Activated B cell treated with CpG ODN at 0.5 μM for 24 hours (primary cell): Measurements from ENCODE around the gene DNAJC18. TPM values are rescaled to one million over a fixed set of nuclear protein-coding genes. Genes with fewer than 3 reads are reported as not detected.
"Not testable (repeated sequence)": the region's sequence is repeated elsewhere in the genome, so short reads cannot be mapped to it uniquely, and the experiment has no call there.

Experiments
- ATAC-seq: fragments of 200-7000 bp; cut with Tn5 transposase; one replicate; pipeline ENCODE4 v1.10.0; 2021; ENCODE audit warnings: low read depth, mild to moderate bottlenecking, moderate library complexity
- CTCF ChIA-PET: fragments of 350-600 bp; sonication (Branson Sonifier 250); formaldehyde crosslinking; loops from one replicate; lab custom pipeline; 2021; ENCODE audit warnings: antibody characterized with exemption; lab: Charles Lee
- POLR2A ChIA-PET: fragments of 350-600 bp; sonication (Branson Sonifier 250); formaldehyde crosslinking; loops from one replicate; lab custom pipeline; 2021; ENCODE audit warnings: antibody characterized with exemption; lab: Charles Lee
- DNase-seq: peaks from one replicate; pipeline ENCODE4 v3.0.0; 2022
- H3K27ac Mint-ChIP-seq: one replicate; pipeline ENCODE4 v1.8.0; 2020; ENCODE audit warnings: mixed read lengths
- H3K27me3 Mint-ChIP-seq: one replicate; pipeline ENCODE4 v1.8.0; 2021; ENCODE audit warnings: mixed read lengths
- H3K36me3 Mint-ChIP-seq: one replicate; pipeline ENCODE4 v1.8.0; 2021; ENCODE audit warnings: low read depth, mixed read lengths
- H3K4me1 Mint-ChIP-seq: one replicate; pipeline ENCODE4 v1.8.0; 2021; ENCODE audit warnings: mixed read lengths
- H3K4me3 Mint-ChIP-seq: one replicate; pipeline ENCODE4 v1.8.0; 2020; ENCODE audit warnings: mild to moderate bottlenecking, mixed read lengths
- H3K9me3 Mint-ChIP-seq: one replicate; pipeline ENCODE4 v1.8.0; 2020; ENCODE audit warnings: mixed read lengths
- intact Hi-C: fragments of 100-400 bp; cut with micrococcal nuclease; formaldehyde crosslinking; loops from one replicate; pipeline ENCODE4 v1.15.1; 2024
- total RNA-seq: library from RNA; stranded (reverse); gene quantifications from 2 replicates; pipeline ENCODE4 v1.2.3, GENCODE V29; 2022
- TF ChIP-seq, protein P1 (sequence below): fragments of 200-600 bp; IDR thresholded peaks from one replicate; pipeline ENCODE4 v1.8.0; 2022; ENCODE audit warnings: antibody characterized with exemption, mild to moderate bottlenecking

The DNAJC18 gene
- total RNA-seq, 1 donor from 2014 or later: 9.1 TPM

DNA sequence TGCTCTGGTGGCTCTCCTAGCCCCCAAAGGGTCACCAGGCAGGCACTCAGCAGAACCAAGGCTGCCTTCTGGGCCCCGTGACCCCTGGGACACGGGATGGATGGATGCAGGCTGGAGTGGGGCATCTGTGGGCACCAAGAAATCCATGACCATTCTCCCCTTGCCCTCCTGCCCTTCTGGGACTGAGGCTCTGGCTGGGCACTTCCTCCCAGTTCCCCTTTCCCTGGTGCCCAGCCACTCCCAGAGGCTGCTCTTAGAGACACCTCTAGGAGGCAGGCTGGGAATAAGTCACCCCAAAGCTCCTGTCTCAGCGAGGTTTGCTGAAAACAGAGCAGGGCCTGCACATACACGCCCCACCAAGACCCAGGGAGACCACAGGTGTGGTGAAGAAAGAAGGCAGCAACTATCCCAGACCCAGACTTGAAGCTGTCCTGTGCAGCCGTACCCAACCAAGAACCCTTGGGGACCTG is 42.3 kb upstream of the DNAJC18 start:
- ATAC-seq (peak; percentile 31), DNase-seq (no peak)
- Mint-ChIP-seq H3K27ac (peak overlapping the region; percentile 35), H3K9me3 (no peaks in the 10 kb centered on the region), H3K4me3 (no peak overlapping the region), H3K4me1 (peaks cover 15% of the 10 kb centered on the region), H3K36me3 (no peaks in the 10 kb centered on the region), H3K27me3 (peaks cover 4% of the 10 kb centered on the region)
- TF ChIP-seq, protein P1, sequence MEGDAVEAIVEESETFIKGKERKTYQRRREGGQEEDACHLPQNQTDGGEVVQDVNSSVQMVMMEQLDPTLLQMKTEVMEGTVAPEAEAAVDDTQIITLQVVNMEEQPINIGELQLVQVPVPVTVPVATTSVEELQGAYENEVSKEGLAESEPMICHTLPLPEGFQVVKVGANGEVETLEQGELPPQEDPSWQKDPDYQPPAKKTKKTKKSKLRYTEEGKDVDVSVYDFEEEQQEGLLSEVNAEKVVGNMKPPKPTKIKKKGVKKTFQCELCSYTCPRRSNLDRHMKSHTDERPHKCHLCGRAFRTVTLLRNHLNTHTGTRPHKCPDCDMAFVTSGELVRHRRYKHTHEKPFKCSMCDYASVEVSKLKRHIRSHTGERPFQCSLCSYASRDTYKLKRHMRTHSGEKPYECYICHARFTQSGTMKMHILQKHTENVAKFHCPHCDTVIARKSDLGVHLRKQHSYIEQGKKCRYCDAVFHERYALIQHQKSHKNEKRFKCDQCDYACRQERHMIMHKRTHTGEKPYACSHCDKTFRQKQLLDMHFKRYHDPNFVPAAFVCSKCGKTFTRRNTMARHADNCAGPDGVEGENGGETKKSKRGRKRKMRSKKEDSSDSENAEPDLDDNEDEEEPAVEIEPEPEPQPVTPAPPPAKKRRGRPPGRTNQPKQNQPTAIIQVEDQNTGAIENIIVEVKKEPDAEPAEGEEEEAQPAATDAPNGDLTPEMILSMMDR: no peak
- POLR2A ChIA-PET: no interaction called here
- CTCF ChIA-PET: interaction anchor here (1.9 kb wide), 1 partner anchor 32 kb away, joined by 5 read pairs; no protein-coding TSS in a partner anchor
- intact Hi-C loops: no loop called here

DNA sequence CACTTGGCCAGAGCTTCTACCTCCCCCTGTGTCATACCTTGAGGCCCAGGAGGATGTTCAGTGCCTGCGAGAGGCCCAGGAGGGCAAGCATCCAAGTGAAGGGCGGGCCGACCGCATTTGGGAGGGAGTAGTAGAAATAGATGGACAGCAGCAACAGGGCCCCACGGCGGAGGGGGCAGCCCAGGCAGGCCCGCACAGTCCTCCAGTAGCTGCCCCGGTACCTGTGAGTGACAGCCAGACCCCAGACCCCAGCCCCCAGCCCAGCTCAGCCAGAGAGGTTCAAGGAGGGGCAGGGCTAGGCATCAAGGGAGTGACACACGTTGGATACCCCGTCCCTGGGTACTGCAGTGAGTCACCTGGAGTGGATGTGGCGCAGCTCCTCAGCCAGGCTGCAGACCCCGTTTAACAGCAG is 41.8 kb upstream of the DNAJC18 start:
- no peak for ATAC-seq
- DNase-seq: no peak
- intact Hi-C loops: no loop called here

DNA sequence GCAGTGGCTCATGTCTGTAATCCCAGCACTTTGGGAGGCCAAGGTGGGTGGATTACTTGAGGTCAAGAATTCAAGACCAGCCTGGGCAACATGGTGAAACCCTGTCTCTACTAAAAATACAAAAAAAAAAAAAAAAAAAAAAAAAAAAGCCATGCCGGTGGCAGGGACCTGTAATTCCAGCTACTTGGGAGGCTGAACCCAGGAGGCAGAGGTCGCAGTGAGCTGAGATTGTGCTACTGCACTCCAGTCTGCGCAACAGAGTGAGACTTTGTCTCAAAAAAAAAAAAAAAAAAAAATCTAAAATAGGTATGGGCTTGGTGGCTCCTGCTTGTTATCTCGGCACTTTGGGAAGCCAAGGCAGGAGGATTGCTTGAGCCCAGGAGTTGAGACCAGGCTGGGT is 40.4 kb upstream of the DNAJC18 start:
- ATAC-seq, POLR2A ChIA-PET, H3K9me3 Mint-ChIP-seq, DNase-seq, H3K36me3 Mint-ChIP-seq, CTCF ChIA-PET, H3K4me3 Mint-ChIP-seq, H3K27ac Mint-ChIP-seq, intact Hi-C loops: not testable (repeated sequence)
- H3K27me3 Mint-ChIP-seq: peaks cover 13% of the 10 kb centered on the region
- peaks cover 20% of the 10 kb centered on the region for H3K4me1 Mint-ChIP-seq

More for the DNA sequence above, 41.8 kb upstream of the DNAJC18 start:
- Mint-ChIP-seq H3K4me3 (no peak overlapping the region), H3K9me3 (no peaks in the 10 kb centered on the region), H3K27me3 (peaks cover 4% of the 10 kb centered on the region), H3K27ac (no peak overlapping the region), H3K4me1 (peaks cover 15% of the 10 kb centered on the region), H3K36me3 (no peaks in the 10 kb centered on the region)
- TF ChIP-seq, protein P1: no peak
- CTCF ChIA-PET: interaction anchor here (1.9 kb wide), 1 partner anchor 33 kb away, joined by 5 read pairs; no protein-coding TSS in a partner anchor
- POLR2A ChIA-PET: no interaction called here

DNA sequence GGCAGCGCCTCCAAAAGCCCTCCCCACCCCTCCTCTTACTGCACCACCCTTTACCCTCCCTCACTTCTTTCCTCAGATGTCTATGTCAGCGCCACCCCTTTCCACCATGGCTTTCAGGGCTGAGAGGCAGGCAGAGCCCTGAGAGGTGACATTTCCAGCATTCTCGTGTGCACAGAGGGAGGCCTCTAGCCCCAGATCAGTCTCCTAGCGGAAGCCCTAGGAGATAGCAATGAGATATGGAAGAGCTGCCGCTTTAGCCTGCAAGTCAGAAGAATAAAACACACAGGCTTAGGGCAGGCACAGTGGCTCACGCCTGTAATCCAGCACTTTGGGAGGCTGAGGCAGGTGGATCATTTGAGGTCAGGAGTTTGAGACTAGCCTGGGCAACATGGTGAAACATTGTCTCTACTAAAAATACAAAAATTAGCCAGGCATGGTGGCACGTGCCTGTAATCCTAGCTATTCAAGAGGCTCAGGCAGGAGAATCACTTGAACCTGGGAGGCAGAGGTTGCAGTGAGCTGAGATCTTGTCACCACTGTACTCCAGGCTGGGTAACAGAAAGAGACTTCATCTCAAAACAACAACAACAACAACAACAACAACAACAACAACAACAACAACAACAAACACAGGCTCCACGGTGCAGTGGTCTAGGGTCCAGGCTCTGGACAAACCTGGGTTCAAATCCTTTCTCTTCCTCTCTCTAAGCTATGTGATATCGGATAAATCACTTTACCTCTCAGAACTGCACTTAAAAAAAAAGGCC is 39.5 kb upstream of the DNAJC18 start:
- CTCF ChIA-PET: not testable (repeated sequence)
- H3K4me1 Mint-ChIP-seq: peaks cover 20% of the 10 kb centered on the region

DNA sequence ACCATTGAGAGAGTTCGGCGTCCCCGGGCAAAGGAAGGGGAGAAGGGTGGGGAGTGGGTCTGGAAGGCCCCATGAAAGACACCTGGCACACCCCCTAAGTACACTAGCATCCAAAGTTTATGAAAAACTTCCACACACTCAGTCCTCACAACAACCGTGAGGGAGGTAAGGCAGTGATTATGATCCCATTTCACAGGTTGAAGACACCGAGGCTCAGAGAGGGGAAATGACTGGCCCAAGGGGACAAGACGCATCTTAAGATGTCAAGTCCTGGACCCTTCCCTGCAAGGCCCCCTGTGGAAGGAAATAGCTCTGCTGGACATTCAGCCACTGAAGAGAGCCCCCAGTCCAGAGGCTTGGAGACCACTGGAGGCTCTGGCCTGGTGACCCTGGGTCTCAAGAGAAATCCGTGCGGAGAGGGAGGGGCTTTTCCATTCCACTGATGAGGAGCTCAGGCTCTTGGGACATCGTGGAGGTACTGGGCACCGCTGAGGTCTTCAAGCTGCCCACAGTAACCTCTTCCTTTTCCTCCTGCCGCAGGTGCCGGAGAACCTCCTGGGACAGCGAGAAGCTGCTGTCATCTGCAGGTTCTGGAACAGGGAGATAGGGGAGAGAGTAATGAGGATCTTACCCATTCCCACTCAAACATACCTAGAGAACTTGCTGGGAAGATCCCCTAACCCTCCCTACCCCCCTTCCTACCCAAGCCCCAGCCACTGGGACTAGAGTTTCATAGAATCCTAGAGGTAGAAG is 36.7 kb upstream of the DNAJC18 start:
- Mint-ChIP-seq H3K4me1 (peaks cover 8% of the 10 kb centered on the region), H3K36me3 (no peaks in the 10 kb centered on the region), H3K4me3 (no peak overlapping the region), H3K27ac (no peak overlapping the region), H3K27me3 (peaks cover 17% of the 10 kb centered on the region), H3K9me3 (no peaks in the 10 kb centered on the region)
- TF ChIP-seq, protein P1: no peak
- ATAC-seq (no peak), DNase-seq (no peak)
- ChIA-PET CTCF (no interaction called here), POLR2A (no interaction called here)
- intact Hi-C loops: no loop called here

More for the DNA sequence above, 39.5 kb upstream of the DNAJC18 start:
- DNase-seq, H3K36me3 Mint-ChIP-seq, ATAC-seq, H3K9me3 Mint-ChIP-seq, H3K27ac Mint-ChIP-seq, H3K4me3 Mint-ChIP-seq, intact Hi-C loops, POLR2A ChIA-PET: not testable (repeated sequence)
- peaks cover 13% of the 10 kb centered on the region for H3K27me3 Mint-ChIP-seq
